Immature natural killer cell (primary cell): ENCODE data around the gene LHCGR. TPM values are rescaled to one million over a fixed set of nuclear protein-coding genes. Genes with fewer than 3 reads are reported as not detected.
"Not testable (repeated sequence)": the region's sequence is repeated elsewhere in the genome, so short reads cannot be mapped to it uniquely, and the experiment has no call there.

Source experiments
- DNase-seq, 3 donors: peaks; one replicate each; pipeline ENCODE4 v3.0.0; 2022; ENCODE audit warnings: mixed read lengths in 1 of 3
- H3K27ac Mint-ChIP-seq, 6 donors: one replicate each; pipeline ENCODE4 v1.8.0; 2020; ENCODE audit warnings: mixed read lengths in 6 of 6, mild to moderate bottlenecking in 5 of 6, inconsistent platforms in 4 of 6, moderate library complexity in 3 of 6
- H3K27me3 Mint-ChIP-seq, 3 donors: one replicate each; pipeline ENCODE4 v1.8.0; 2020 to 2021; ENCODE audit warnings: low read depth in 3 of 3, mild to moderate bottlenecking in 3 of 3, mixed read lengths in 3 of 3, moderate library complexity in 3 of 3, inconsistent platforms in 1 of 3
- H3K36me3 Mint-ChIP-seq, 3 donors: one replicate each; pipeline ENCODE4 v1.8.0; 2020; ENCODE audit warnings: mixed read lengths in 3 of 3, inconsistent platforms in 2 of 3, mild to moderate bottlenecking in 2 of 3
- H3K4me1 Mint-ChIP-seq, 2 donors: one replicate each; pipeline ENCODE4 v1.8.0; 2020; ENCODE audit warnings: inconsistent platforms in 2 of 2, mild to moderate bottlenecking in 2 of 2, mixed read lengths in 2 of 2, moderate library complexity in 1 of 2
- H3K4me3 Mint-ChIP-seq, 5 donors: one replicate each; pipeline ENCODE4 v1.8.0; 2020; ENCODE audit warnings: mild to moderate bottlenecking in 5 of 5, mixed read lengths in 5 of 5, inconsistent platforms in 3 of 5, moderate library complexity in 3 of 5
- H3K9me3 Mint-ChIP-seq, 6 donors: one replicate each; pipeline ENCODE4 v1.8.0; 2020; ENCODE audit warnings: mild to moderate bottlenecking in 6 of 6, mixed read lengths in 6 of 6, inconsistent platforms in 4 of 6, moderate library complexity in 3 of 6
- polyA plus RNA-seq, 3 donors: library from polyadenylated mRNA; unstranded; fragments of 300-500 nt; fragmentation: Illumina TruSeq; gene quantifications; one replicate each; pipeline ENCODE4 v1.2.3, GENCODE V29; 2021

LHCGR gene
- polyA plus RNA-seq, 3 donors from 2014 or later, result not detected

GRCh38 chr2:48714245-48714644 lies 41.3 kb downstream of the LHCGR start:
- no peaks in the 10 kb centered on the region for H3K36me3 Mint-ChIP-seq

GRCh38 chr2:48713647-48714046 lies 41.9 kb downstream of the LHCGR start:
- no peak overlapping the region for H3K27ac Mint-ChIP-seq
- no peaks in the 10 kb centered on the region for H3K4me1 Mint-ChIP-seq
- no peak for DNase-seq
- H3K27me3 Mint-ChIP-seq, result peaks cover 0 to 6% (median 0%) of the 10 kb centered on the region in 3 donors
- H3K4me3 Mint-ChIP-seq, result no peak overlapping the region
- no peaks in the 10 kb centered on the region for H3K9me3 Mint-ChIP-seq
- no peaks in the 10 kb centered on the region for H3K36me3 Mint-ChIP-seq

More at GRCh38 chr2:48714245-48714644, 41.3 kb downstream of the LHCGR start:
- Mint-ChIP-seq H3K27me3 (peaks cover 0 to 6% (median 0%) of the 10 kb centered on the region in 3 donors), H3K4me3 (no peak overlapping the region), H3K4me1 (no peaks in the 10 kb centered on the region), H3K9me3 (no peaks in the 10 kb centered on the region), H3K27ac (no peak overlapping the region)
- no peak for DNase-seq

GRCh38 chr2:48712151-48712550 lies 43.4 kb downstream of the LHCGR start:
- Mint-ChIP-seq H3K36me3 (no peaks in the 10 kb centered on the region), H3K27me3 (peaks cover 0 to 6% (median 0%) of the 10 kb centered on the region in 3 donors), H3K4me1 (no peaks in the 10 kb centered on the region), H3K27ac (no peak overlapping the region), H3K9me3 (peaks cover 0 to under 1% (median 0%) of the 10 kb centered on the region in 6 donors), H3K4me3 (no peak overlapping the region)
- DNase-seq, result no peak

GRCh38 chr2:48711343-48711742 lies 44.2 kb downstream of the LHCGR start:
- H3K4me3 Mint-ChIP-seq, result no peak overlapping the region
- H3K4me1 Mint-ChIP-seq, result no peaks in the 10 kb centered on the region
- no peak for DNase-seq
- peaks cover 0 to 6% (median 0%) of the 10 kb centered on the region in 3 donors for H3K27me3 Mint-ChIP-seq
- H3K27ac Mint-ChIP-seq, result no peak overlapping the region
- H3K36me3 Mint-ChIP-seq, result no peaks in the 10 kb centered on the region
- H3K9me3 Mint-ChIP-seq, result peaks cover 0 to 3% (median 0%) of the 10 kb centered on the region in 6 donors

GRCh38 chr2:48709096-48710034 lies 46.2 kb downstream of the LHCGR start:
- Mint-ChIP-seq H3K27me3 (peaks cover 0 to 6% (median 0%) of the 10 kb centered on the region in 3 donors), H3K4me1 (no peaks in the 10 kb centered on the region), H3K9me3 (peaks cover 0 to 6% (median 0%) of the 10 kb centered on the region in 6 donors), H3K27ac (no peak overlapping the region), H3K4me3 (no peak overlapping the region), H3K36me3 (no peaks in the 10 kb centered on the region)
- DNase-seq, result no peak

GRCh38 chr2:48707466-48707865 lies 48.1 kb downstream of the LHCGR start:
- Mint-ChIP-seq H3K27me3 (peaks cover 0 to 6% (median 0%) of the 10 kb centered on the region in 3 donors), H3K9me3 (peaks cover 0 to 7% (median 0%) of the 10 kb centered on the region in 6 donors), H3K4me3 (no peak overlapping the region), H3K36me3 (no peaks in the 10 kb centered on the region), H3K4me1 (no peaks in the 10 kb centered on the region), H3K27ac (no peak overlapping the region)
- DNase-seq, result no peak

- DNase-seq, H3K27me3 Mint-ChIP-seq, H3K27ac Mint-ChIP-seq, H3K4me3 Mint-ChIP-seq, H3K36me3 Mint-ChIP-seq, H3K4me1 Mint-ChIP-seq, H3K9me3 Mint-ChIP-seq: not testable (repeated sequence)
Measured at GRCh38 chr2:48703621-48704020, 51.9 kb downstream of the LHCGR start.

GRCh38 chr2:48699348-48699930 lies 56.1 kb downstream of the LHCGR start:
- peaks cover 0 to 2% (median 0%) of the 10 kb centered on the region in 6 donors for H3K9me3 Mint-ChIP-seq

GRCh38 chr2:48696881-48697280 lies 58.6 kb downstream of the LHCGR start:
- H3K27me3 Mint-ChIP-seq, result peaks cover 0 to 3% (median 0%) of the 10 kb centered on the region in 3 donors

More at GRCh38 chr2:48699348-48699930, 56.1 kb downstream of the LHCGR start:
- H3K27ac Mint-ChIP-seq, result no peak overlapping the region
- no peaks in the 10 kb centered on the region for H3K4me1 Mint-ChIP-seq
- no peak for DNase-seq
- no peaks in the 10 kb centered on the region for H3K36me3 Mint-ChIP-seq
- no peak overlapping the region for H3K4me3 Mint-ChIP-seq
- H3K27me3 Mint-ChIP-seq, result peaks cover 0 to 1% (median 0%) of the 10 kb centered on the region in 3 donors

GRCh38 chr2:48695991-48696390 lies 59.5 kb downstream of the LHCGR start:
- Mint-ChIP-seq H3K36me3 (no peaks in the 10 kb centered on the region), H3K27ac (no peak overlapping the region), H3K4me3 (no peak overlapping the region), H3K4me1 (no peaks in the 10 kb centered on the region), H3K27me3 (peaks cover 0 to 3% (median 0%) of the 10 kb centered on the region in 3 donors), H3K9me3 (no peaks in the 10 kb centered on the region)
- no peak for DNase-seq

More at GRCh38 chr2:48696881-48697280, 58.6 kb downstream of the LHCGR start:
- Mint-ChIP-seq H3K36me3 (no peaks in the 10 kb centered on the region), H3K4me3 (no peak overlapping the region), H3K9me3 (no peaks in the 10 kb centered on the region), H3K4me1 (no peaks in the 10 kb centered on the region), H3K27ac (no peak overlapping the region)
- DNase-seq, result no peak

GRCh38 chr2:48694149-48694548 lies 61.4 kb downstream of the LHCGR start:
- H3K36me3 Mint-ChIP-seq, result no peaks in the 10 kb centered on the region
- H3K27me3 Mint-ChIP-seq, result peaks cover 0 to 3% (median 0%) of the 10 kb centered on the region in 3 donors
- no peak for DNase-seq
- peaks cover 0 to 2% (median 0%) of the 10 kb centered on the region in 6 donors for H3K9me3 Mint-ChIP-seq
- no peak overlapping the region for H3K4me3 Mint-ChIP-seq
- H3K4me1 Mint-ChIP-seq, result no peaks in the 10 kb centered on the region
- no peak overlapping the region for H3K27ac Mint-ChIP-seq

- Mint-ChIP-seq H3K27ac (no peak overlapping the region), H3K9me3 (peaks cover 0 to 3% (median 0%) of the 10 kb centered on the region in 6 donors), H3K4me3 (no peak overlapping the region), H3K4me1 (no peaks in the 10 kb centered on the region), H3K36me3 (no peaks in the 10 kb centered on the region), H3K27me3 (peaks cover 0 to 3% (median 0%) of the 10 kb centered on the region in 3 donors)
- no peak for DNase-seq
Measured at GRCh38 chr2:48693645-48694044, 61.9 kb downstream of the LHCGR start.

GRCh38 chr2:48693066-48693465 lies 62.5 kb downstream of the LHCGR start:
- no peak overlapping the region for H3K27ac Mint-ChIP-seq
- no peaks in the 10 kb centered on the region for H3K36me3 Mint-ChIP-seq
- no peaks in the 10 kb centered on the region for H3K4me1 Mint-ChIP-seq
- peaks cover 0 to 3% (median 0%) of the 10 kb centered on the region in 6 donors for H3K9me3 Mint-ChIP-seq
- no peak for DNase-seq
- H3K4me3 Mint-ChIP-seq, result no peak overlapping the region
- peaks cover 0 to 3% (median 0%) of the 10 kb centered on the region in 3 donors for H3K27me3 Mint-ChIP-seq
